Measurements from ENCODE around the gene ZNF480.

DNA sequence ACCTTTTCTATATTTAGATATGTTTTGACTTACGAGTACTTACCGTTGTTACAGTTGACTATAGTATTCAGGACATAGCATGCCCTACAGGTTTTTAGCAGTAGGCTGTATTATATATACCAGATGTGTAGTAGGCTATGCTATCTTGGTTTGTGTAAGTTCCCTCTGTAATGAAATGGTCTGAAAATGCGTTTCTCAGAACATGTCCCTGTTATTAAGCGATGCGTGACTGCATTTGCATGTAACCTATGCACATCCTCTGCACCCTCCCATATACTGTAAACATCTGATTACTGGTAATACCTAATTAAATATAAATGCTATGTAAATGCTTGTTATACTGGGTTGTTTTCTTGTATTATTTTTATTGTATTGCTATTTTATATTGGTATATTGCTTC, 21.0 kb upstream of the ZNF480 start:
- TF ChIP-seq, protein P1, sequence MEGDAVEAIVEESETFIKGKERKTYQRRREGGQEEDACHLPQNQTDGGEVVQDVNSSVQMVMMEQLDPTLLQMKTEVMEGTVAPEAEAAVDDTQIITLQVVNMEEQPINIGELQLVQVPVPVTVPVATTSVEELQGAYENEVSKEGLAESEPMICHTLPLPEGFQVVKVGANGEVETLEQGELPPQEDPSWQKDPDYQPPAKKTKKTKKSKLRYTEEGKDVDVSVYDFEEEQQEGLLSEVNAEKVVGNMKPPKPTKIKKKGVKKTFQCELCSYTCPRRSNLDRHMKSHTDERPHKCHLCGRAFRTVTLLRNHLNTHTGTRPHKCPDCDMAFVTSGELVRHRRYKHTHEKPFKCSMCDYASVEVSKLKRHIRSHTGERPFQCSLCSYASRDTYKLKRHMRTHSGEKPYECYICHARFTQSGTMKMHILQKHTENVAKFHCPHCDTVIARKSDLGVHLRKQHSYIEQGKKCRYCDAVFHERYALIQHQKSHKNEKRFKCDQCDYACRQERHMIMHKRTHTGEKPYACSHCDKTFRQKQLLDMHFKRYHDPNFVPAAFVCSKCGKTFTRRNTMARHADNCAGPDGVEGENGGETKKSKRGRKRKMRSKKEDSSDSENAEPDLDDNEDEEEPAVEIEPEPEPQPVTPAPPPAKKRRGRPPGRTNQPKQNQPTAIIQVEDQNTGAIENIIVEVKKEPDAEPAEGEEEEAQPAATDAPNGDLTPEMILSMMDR (IDR thresholded peaks at IDR 0.05), result no peak
- TF ChIP-seq POLR2A (IDR thresholded peaks at IDR 0.05) (no peak), POLR2AphosphoS5 (IDR thresholded peaks at IDR 0.05) (no peak)

All from stomach (tissue), 4 donors.